ENCODE data around the gene CCDC192. TPM values are rescaled to one million over a fixed set of nuclear protein-coding genes. Genes with fewer than 3 reads are reported as not detected.
"Not testable (repeated sequence)": the region's sequence is repeated elsewhere in the genome, so short reads cannot be mapped to it uniquely, and the experiment has no call there.

Gene CCDC192
- polyA plus RNA-seq, 3 donors = not detected

- intact Hi-C loops (cut with micrococcal nuclease) = no loop called here
Observed at GRCh38 chr5:127844581-127845021, 141.4 kb downstream of the CCDC192 start.

DNA sequence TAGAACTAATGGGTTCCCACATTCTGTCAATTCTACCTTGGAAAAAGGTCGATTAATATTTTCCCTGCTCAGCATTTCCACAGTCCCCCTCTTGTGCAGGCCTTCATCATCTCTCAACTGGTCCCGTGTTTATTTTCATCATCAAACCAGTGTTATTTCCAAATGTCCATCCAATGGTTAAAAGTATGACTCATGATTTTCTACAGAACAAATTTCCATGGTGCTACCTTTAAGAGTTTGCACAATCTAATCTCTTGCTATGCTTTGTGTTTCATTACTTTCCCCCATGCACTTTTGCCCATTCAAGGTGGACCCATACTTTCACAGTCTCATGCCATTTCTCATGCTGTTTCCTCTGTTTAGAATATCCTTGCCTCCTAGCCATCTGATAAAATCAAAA lies 143.7 kb downstream of the CCDC192 start:
- no peaks in the 10 kb centered on the region for H3K27me3 ChIP-seq (ENCODE audit: control insufficient read depth in 2 of 2, insufficient read depth in 2 of 2, low read length in 2 of 2)
- intact Hi-C loops (cut with micrococcal nuclease) = no loop called here
- no peaks in the 10 kb centered on the region for H3K4me1 ChIP-seq (ENCODE audit: control insufficient read depth in 1 of 2, insufficient read depth in 2 of 2, low read length in 2 of 2)
- no peak overlapping the region for H2AFZ ChIP-seq (ENCODE audit: insufficient read depth, low read depth, low read length, poor library complexity, severe bottlenecking)
- Mint-ChIP-seq H3K9me3 (peaks cover 0 to 3% (median 0%) of the 10 kb centered on the region in 7 donors), H3K4me1 (peaks cover 2% of the 10 kb centered on the region), H3K4me3 (no peak overlapping the region), H3K27ac (no peak overlapping the region), H3K36me3 (no peaks in the 10 kb centered on the region), H3K27me3 (ENCODE audit: low read depth in 3 of 3) (peaks cover 0 to 2% (median 1%) of the 10 kb centered on the region in 3 donors)
- no peak overlapping the region for H3K27ac ChIP-seq (ENCODE audit: low read depth in 1 of 2, low read length in 2 of 2)
- WGBS (ENCODE audit: insufficient coverage) = 94% methylated on average over 2 of the region's 2 CpGs
- no peaks in the 10 kb centered on the region for H3K9me3 ChIP-seq (replicated peaks in 1 of 2; ENCODE audit: control insufficient read depth in 1 of 2, insufficient read depth in 1 of 2, low read length in 2 of 2)
- DNase-seq = no peak
- H4K20me1 ChIP-seq (ENCODE audit: insufficient read depth, low read length) = no peaks in the 10 kb centered on the region
- no peak overlapping the region for H3K9ac ChIP-seq (ENCODE audit: insufficient read depth, low read length, poor library complexity, severe bottlenecking)
- TF ChIP-seq, protein P1, sequence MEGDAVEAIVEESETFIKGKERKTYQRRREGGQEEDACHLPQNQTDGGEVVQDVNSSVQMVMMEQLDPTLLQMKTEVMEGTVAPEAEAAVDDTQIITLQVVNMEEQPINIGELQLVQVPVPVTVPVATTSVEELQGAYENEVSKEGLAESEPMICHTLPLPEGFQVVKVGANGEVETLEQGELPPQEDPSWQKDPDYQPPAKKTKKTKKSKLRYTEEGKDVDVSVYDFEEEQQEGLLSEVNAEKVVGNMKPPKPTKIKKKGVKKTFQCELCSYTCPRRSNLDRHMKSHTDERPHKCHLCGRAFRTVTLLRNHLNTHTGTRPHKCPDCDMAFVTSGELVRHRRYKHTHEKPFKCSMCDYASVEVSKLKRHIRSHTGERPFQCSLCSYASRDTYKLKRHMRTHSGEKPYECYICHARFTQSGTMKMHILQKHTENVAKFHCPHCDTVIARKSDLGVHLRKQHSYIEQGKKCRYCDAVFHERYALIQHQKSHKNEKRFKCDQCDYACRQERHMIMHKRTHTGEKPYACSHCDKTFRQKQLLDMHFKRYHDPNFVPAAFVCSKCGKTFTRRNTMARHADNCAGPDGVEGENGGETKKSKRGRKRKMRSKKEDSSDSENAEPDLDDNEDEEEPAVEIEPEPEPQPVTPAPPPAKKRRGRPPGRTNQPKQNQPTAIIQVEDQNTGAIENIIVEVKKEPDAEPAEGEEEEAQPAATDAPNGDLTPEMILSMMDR (IDR thresholded peaks at IDR 0.05) = no peak
- H3K79me2 ChIP-seq (ENCODE audit: insufficient read depth, low read length) = no peaks in the 10 kb centered on the region
- no peaks in the 10 kb centered on the region for H3K36me3 ChIP-seq (replicated peaks in 1 of 2; ENCODE audit: control insufficient read depth in 1 of 2, insufficient read depth in 2 of 2, low read length in 2 of 2)
- H3K4me3 ChIP-seq (replicated peaks in 1 of 3; ENCODE audit: low read depth in 2 of 3, low read length in 3 of 3) = no peak overlapping the region
- no peak overlapping the region for H3K4me2 ChIP-seq (replicated peaks; ENCODE audit: extremely low read depth, low read length, poor library complexity, severe bottlenecking)

More at GRCh38 chr5:127844581-127845021, 141.4 kb downstream of the CCDC192 start:
- Mint-ChIP-seq H3K4me3 (no peak overlapping the region), H3K9me3 (peaks cover 0 to 3% (median 0%) of the 10 kb centered on the region in 7 donors), H3K4me1 (peaks cover 17% of the 10 kb centered on the region), H3K36me3 (no peaks in the 10 kb centered on the region), H3K27ac (no peak overlapping the region), H3K27me3 (ENCODE audit: low read depth in 3 of 3) (peaks cover 0 to 2% (median 1%) of the 10 kb centered on the region in 3 donors)
- H3K27ac ChIP-seq (ENCODE audit: low read depth in 1 of 2, low read length in 2 of 2) = no peak overlapping the region
- TF ChIP-seq, protein P1 (IDR thresholded peaks at IDR 0.05) = no peak
- H3K4me1 ChIP-seq (ENCODE audit: control insufficient read depth in 1 of 2, insufficient read depth in 2 of 2, low read length in 2 of 2) = peaks cover 7 to 12% of the 10 kb centered on the region in 2 donors
- no peak overlapping the region for H2AFZ ChIP-seq (ENCODE audit: insufficient read depth, low read depth, low read length, poor library complexity, severe bottlenecking)
- H3K4me2 ChIP-seq (replicated peaks; ENCODE audit: extremely low read depth, low read length, poor library complexity, severe bottlenecking) = no peak overlapping the region
- no peaks in the 10 kb centered on the region for H4K20me1 ChIP-seq (ENCODE audit: insufficient read depth, low read length)
- 93% methylated on average over 5 of the region's 7 CpGs for WGBS (ENCODE audit: insufficient coverage)
- no peak overlapping the region for H3K9ac ChIP-seq (ENCODE audit: insufficient read depth, low read length, poor library complexity, severe bottlenecking)
- no peak for DNase-seq
- H3K79me2 ChIP-seq (ENCODE audit: insufficient read depth, low read length) = no peaks in the 10 kb centered on the region
- H3K4me3 ChIP-seq (replicated peaks in 1 of 3; ENCODE audit: low read depth in 2 of 3, low read length in 3 of 3) = no peak overlapping the region
- no peaks in the 10 kb centered on the region for H3K9me3 ChIP-seq (replicated peaks in 1 of 2; ENCODE audit: control insufficient read depth in 1 of 2, insufficient read depth in 1 of 2, low read length in 2 of 2)
- no peaks in the 10 kb centered on the region for H3K36me3 ChIP-seq (replicated peaks in 1 of 2; ENCODE audit: control insufficient read depth in 1 of 2, insufficient read depth in 2 of 2, low read length in 2 of 2)
- H3K27me3 ChIP-seq (ENCODE audit: control insufficient read depth in 2 of 2, insufficient read depth in 2 of 2, low read length in 2 of 2) = no peaks in the 10 kb centered on the region

DNA sequence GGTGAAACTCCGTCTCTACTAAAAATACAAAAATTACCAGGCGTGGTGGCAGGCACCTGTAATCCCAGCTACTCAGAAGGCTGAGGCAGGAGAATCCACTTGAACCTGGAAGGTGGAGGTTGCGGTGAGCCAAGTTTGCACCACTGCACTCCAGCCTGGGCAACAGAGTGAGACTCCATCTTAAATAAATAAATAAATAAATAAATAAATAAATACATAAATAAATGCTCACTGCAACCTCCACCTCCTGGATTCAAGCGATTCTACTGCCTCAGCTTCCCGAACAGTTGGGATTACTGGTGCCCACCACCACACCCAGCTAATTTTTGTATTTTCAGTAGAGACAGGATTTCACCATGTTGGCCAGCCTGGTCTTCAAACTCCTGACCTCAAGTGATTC lies 144.4 kb downstream of the CCDC192 start:
- intact Hi-C loops (cut with micrococcal nuclease); H3K9me3 ChIP-seq (replicated peaks in 1 of 2; ENCODE audit: control insufficient read depth in 1 of 2, insufficient read depth in 1 of 2, low read length in 2 of 2); H3K79me2 ChIP-seq (ENCODE audit: insufficient read depth, low read length); H3K9me3 Mint-ChIP-seq; DNase-seq; H2AFZ ChIP-seq (ENCODE audit: insufficient read depth, low read depth, low read length, poor library complexity, severe bottlenecking); H3K4me2 ChIP-seq (replicated peaks; ENCODE audit: extremely low read depth, low read length, poor library complexity, severe bottlenecking); H3K27me3 ChIP-seq (ENCODE audit: control insufficient read depth in 2 of 2, insufficient read depth in 2 of 2, low read length in 2 of 2); H3K27me3 Mint-ChIP-seq (ENCODE audit: low read depth in 3 of 3); H3K4me1 Mint-ChIP-seq; H3K4me3 ChIP-seq (replicated peaks in 1 of 3; ENCODE audit: low read depth in 2 of 3, low read length in 3 of 3); H3K36me3 ChIP-seq (replicated peaks in 1 of 2; ENCODE audit: control insufficient read depth in 1 of 2, insufficient read depth in 2 of 2, low read length in 2 of 2); H3K4me1 ChIP-seq (ENCODE audit: control insufficient read depth in 1 of 2, insufficient read depth in 2 of 2, low read length in 2 of 2); H3K4me3 Mint-ChIP-seq; H4K20me1 ChIP-seq (ENCODE audit: insufficient read depth, low read length); H3K27ac Mint-ChIP-seq; H3K36me3 Mint-ChIP-seq; H3K9ac ChIP-seq (ENCODE audit: insufficient read depth, low read length, poor library complexity, severe bottlenecking); H3K27ac ChIP-seq (ENCODE audit: low read depth in 1 of 2, low read length in 2 of 2): not testable (repeated sequence)
- WGBS (ENCODE audit: insufficient coverage) = 60% methylated on average over 1 of the region's 5 CpGs
